Lower leg skin (tissue), 4 donors: ENCODE data around the gene CCDC188. TPM values are rescaled to one million over a fixed set of nuclear protein-coding genes. Genes with fewer than 3 reads are reported as not detected.

Experiments used
- DNase-seq, 2 donors: peaks; one replicate each; pipeline ENCODE4 v3.0.0-alpha.2; 2019; ENCODE audit warnings: low spot score in 2 of 2
- H3K4me3 ChIP-seq: fragments of 200-600 bp; sonication (generic); 2 replicates; pipeline ENCODE4 v1.5.1; 2017; ENCODE audit warnings: mild to moderate bottlenecking, low read depth; ENCODE audit not compliant: poor library complexity, severe bottlenecking
- POLR2A ChIP-seq, 2 donors: fragments of 450-650 bp; IDR thresholded peaks; one replicate each; pipeline ENCODE4 v1.6.1; 2016 to 2017; ENCODE audit warnings: antibody characterized with exemption in 2 of 2, mild to moderate bottlenecking in 1 of 2, moderate library complexity in 1 of 2
- WGBS, 2 donors: methylation state at CpG; one replicate each; pipeline ENCODE4 v1.1.5; 2018; 5-methylcytosine and 5-hydroxymethylcytosine counted together
- intact Hi-C: fragments of 100-400 bp; cut with DNase I; formaldehyde crosslinking; loops from one replicate; pipeline ENCODE4 v1.15.0; 2023; ENCODE audit warnings: low total_unique reads
- total RNA-seq, 4 donors: library from RNA; depleted of rRNA; stranded (reverse); fragments of >200 nt; gene quantifications; one replicate each; pipeline ENCODE4 v1.1.0, GENCODE V29; 2016
- TF ChIP-seq, protein P1 (sequence below), 3 donors: fragments of 450-650 bp; IDR thresholded peaks; one replicate each; pipeline ENCODE4 v1.5.1; 2016; ENCODE audit warnings: antibody characterized with exemption in 3 of 3, mild to moderate bottlenecking in 3 of 3, moderate library complexity in 2 of 3

Gene CCDC188
- total RNA-seq, 4 donors from 2014 or later, result 0.16 to 2.1 (median 1.7) TPM; not detected in 1

DNA sequence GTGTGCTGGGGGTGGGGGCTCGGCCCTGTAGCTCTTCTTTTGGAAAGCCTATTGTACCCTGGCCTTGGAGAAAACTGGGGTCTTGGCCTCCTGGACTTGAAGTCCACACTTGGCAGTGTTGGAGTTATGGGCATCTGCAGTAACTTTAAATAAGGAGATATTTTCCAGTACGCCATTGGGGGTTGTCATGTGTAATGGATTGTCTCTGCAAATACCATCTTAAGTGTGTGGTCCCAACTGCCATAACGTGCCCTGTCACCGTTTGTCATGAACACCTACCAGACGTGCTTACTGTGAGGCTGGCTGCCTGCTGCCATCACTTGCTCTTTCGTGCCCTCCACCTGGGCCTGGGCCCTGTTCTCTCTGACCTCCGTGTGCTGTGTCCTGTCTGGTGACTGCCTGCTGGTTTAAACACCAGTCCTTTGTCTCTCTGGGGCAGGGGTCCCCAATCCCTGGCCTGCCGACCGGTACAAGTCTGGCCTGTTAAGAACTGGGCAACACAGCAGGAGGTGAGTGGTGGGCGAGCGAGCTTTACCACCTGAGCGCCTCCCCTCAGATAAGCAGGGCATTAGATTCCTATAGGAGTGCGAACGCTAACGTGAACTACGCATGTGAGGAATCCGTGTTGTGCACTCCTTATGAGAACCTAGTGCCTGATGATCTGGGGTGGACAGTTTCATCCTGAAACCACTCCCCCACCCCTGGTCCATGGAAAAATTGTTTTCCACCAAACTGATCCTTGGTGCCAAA lies 22.8 kb downstream of the CCDC188 start:
- TF ChIP-seq, protein P1, sequence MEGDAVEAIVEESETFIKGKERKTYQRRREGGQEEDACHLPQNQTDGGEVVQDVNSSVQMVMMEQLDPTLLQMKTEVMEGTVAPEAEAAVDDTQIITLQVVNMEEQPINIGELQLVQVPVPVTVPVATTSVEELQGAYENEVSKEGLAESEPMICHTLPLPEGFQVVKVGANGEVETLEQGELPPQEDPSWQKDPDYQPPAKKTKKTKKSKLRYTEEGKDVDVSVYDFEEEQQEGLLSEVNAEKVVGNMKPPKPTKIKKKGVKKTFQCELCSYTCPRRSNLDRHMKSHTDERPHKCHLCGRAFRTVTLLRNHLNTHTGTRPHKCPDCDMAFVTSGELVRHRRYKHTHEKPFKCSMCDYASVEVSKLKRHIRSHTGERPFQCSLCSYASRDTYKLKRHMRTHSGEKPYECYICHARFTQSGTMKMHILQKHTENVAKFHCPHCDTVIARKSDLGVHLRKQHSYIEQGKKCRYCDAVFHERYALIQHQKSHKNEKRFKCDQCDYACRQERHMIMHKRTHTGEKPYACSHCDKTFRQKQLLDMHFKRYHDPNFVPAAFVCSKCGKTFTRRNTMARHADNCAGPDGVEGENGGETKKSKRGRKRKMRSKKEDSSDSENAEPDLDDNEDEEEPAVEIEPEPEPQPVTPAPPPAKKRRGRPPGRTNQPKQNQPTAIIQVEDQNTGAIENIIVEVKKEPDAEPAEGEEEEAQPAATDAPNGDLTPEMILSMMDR (IDR thresholded peaks at IDR 0.05), result no peak
- no peak for TF ChIP-seq POLR2A (IDR thresholded peaks at IDR 0.05)
- 76 to 78% methylated on average over 17 of the region's 17 CpGs for WGBS, 2 donors
- intact Hi-C loops, result loop anchor here (5.0 kb wide), 1 partner anchor 156 kb away; no protein-coding TSS in a partner anchor
- no peak overlapping the region for H3K4me3 ChIP-seq
- DNase-seq, result no peak

DNA sequence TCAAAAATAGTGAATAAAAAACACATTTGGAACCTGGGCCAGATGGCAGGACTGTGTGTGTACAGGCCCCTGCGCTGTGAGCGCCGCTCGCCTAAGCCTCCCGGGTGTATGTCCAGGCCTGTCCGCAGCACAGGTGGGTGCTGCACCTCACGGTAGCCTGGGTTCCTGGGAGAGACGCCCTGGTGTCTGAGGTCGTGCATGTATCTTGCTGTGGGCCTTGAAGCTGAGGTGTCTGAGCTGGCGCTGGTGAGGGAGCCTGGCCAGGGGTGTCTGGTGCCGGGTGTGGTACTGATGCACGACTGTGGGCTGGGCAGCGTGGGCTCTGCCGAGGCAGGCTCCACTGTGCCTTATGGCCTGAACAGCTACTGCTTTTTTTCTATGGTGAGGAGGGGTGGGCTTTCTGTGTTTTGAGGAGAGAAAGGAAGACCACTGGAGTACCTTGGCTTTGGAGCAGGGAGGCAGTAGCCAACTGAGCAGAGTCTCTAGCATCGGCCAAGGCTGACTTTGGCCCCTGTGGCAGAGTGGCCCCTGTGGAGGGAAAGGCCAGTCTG lies 23.5 kb downstream of the CCDC188 start:
- no peak for DNase-seq
- 54 to 55% methylated on average over 15 of the region's 15 CpGs for WGBS, 2 donors
- intact Hi-C loops, result loop anchor here (5.0 kb wide), 1 partner anchor 155 kb away; no protein-coding TSS in a partner anchor

DNA sequence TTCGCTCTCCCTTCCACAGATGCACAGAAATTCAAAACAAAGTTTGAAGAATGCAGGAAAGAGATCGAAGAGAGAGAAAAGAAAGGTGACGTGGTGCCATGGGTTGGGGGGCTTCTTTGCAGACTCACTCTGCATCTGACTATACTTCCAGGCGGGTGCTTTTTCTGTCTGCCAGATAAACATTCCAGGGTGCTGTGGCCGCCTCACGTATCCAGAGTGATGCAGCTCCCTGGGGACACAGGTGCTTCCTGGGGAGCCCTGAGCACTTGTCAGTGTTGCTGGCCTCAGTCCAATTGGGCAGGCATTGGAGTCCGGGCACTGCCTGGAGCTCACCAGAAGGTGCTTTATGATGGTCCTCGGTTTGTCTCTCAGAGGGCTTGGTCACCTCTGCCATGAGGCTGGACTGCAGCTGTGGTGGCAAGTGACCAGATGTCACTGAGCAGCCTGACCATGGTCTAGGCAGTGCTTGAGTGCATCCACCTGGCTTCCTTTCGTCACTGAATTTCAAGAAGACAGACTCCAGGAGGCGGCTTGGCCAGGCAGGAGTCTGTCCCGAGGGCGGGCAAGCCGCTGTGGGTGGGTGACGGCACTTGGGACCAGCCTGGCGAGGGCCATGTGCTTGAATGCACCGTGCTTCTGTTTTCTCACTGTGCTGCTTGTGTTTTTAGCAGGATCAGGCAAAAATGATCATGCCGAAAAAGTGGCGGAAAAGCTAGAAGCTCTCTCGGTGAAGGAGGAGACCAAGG lies 24.4 kb downstream of the CCDC188 start:
- TF ChIP-seq POLR2A (IDR thresholded peaks at IDR 0.05), result no peak
- TF ChIP-seq, protein P1 (IDR thresholded peaks at IDR 0.05), result no peak
- intact Hi-C loops, result loop anchor here (5.0 kb wide), 1 partner anchor 154 kb away; no protein-coding TSS in a partner anchor
- 83 to 88% methylated on average over 17 to 19 of the region's 19 CpGs for WGBS, 2 donors
- DNase-seq, result no peak
- H3K4me3 ChIP-seq, result no peak overlapping the region

More for the DNA sequence above, 23.5 kb downstream of the CCDC188 start:
- no peak for TF ChIP-seq POLR2A (IDR thresholded peaks at IDR 0.05)
- TF ChIP-seq, protein P1 (IDR thresholded peaks at IDR 0.05), result no peak
- no peak overlapping the region for H3K4me3 ChIP-seq

DNA sequence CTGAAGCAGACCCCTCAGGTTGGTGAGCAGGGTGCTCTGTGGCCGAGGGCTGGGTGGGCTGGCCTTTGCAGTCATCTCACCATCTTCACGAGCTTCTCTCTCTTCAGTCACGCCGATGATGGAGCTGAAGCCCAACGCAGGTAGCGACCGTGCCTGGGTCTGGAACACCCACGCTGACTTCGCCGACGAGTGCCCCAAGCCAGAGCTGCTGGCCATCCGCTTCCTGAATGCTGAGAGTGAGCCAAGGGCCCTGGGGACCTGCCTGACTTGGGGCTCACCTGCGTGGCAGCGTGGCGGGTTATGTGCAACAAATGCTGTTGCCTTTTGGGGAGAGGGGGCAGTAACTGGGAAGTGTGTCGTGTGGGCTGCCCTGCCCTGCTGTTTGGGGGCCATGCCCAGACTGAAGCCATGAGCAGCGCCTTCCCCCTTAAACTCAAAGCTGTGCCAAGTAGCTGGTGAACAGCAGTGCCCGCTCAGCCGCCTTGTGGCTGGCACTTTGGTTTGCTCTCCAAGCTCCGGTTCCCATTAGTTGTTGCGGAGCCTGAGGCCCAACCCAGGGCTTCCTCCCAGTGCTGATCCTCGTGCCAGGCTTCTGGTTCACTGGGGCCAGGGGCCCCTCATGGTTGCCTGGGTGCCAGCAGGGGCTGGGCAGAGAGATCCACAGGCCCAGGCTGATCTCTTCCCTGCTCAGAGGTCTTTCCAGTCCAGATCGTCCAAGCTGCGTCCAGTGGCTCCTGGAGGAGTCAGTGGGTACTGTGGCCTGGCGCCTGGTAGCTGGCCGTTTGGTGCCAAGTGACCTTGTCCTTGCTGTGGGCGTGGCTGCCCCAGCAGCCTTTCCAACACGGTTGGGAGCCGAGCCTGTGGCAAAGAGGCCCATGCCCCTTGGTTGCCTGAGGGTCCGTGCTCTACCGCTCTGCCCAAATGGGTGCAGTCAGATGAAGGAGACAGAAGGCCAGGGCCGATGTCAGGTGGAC lies 25.4 kb downstream of the CCDC188 start:
- TF ChIP-seq, protein P1 (IDR thresholded peaks at IDR 0.05), result no peak
- TF ChIP-seq POLR2A (IDR thresholded peaks at IDR 0.05), result no peak
- H3K4me3 ChIP-seq, result no peak overlapping the region
- 85 to 89% methylated on average over 30 of the region's 32 CpGs for WGBS, 2 donors
- intact Hi-C loops, result loop anchor here (5.0 kb wide), 1 partner anchor 153 kb away; no protein-coding TSS in a partner anchor
- DNase-seq, result no peak
